ENCODE results near the gene MSX2.

DNA sequence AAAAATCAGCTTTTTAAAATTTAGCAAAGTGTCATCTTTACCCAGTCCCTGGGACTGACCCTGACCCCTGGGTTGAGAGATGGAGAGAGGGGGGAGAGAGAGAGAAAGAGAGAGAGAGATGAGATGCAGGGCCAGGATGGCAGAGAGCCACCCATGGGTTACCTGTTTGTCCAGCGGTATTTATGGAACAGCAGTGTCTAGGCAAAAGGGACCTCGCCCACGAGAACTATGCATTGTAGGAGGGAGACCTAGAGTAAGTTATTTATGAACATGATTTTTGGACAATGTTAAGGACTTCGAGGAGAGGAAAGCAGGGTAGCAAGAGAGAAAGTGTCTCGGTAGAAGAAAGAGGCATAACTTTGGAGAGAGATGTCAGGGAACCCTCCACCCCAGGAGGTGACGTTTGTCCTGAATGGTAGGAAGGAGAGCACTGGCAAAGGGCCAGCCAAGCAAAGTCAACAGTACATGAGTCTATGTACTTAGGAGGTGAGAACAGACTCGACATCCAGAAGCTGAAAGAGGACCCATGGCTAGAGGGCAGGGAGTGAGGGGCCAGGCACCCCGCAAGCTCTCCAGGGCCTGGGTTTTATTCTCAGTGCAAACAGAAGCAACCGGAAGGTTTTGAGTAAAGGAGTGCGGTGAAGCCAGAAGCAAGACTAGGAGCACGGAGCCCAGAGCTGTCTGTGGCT, 30.5 kb upstream of the MSX2 start:
- TF ChIP-seq, protein P1, sequence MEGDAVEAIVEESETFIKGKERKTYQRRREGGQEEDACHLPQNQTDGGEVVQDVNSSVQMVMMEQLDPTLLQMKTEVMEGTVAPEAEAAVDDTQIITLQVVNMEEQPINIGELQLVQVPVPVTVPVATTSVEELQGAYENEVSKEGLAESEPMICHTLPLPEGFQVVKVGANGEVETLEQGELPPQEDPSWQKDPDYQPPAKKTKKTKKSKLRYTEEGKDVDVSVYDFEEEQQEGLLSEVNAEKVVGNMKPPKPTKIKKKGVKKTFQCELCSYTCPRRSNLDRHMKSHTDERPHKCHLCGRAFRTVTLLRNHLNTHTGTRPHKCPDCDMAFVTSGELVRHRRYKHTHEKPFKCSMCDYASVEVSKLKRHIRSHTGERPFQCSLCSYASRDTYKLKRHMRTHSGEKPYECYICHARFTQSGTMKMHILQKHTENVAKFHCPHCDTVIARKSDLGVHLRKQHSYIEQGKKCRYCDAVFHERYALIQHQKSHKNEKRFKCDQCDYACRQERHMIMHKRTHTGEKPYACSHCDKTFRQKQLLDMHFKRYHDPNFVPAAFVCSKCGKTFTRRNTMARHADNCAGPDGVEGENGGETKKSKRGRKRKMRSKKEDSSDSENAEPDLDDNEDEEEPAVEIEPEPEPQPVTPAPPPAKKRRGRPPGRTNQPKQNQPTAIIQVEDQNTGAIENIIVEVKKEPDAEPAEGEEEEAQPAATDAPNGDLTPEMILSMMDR (conservative IDR thresholded peaks at IDR 0.05 in 1 of 2, IDR thresholded peaks at IDR 0.05 in 1 of 2; ENCODE audit: low read depth in 1 of 2, low read length in 2 of 2): no peak
- no peak for TF ChIP-seq EZH2 (IDR thresholded peaks at IDR 0.05; ENCODE audit: low read length, missing control alignments)

Measured in fibroblast of lung (primary cell).